Stimulated activated CD8-positive, alpha-beta memory T cell treated with anti-CD3 and anti-CD28 coated beads, Interleukin-4, amount 100 ng/mL, for 48 hours (primary cell): Measurements from ENCODE around the gene MRGPRF.

Experiments used
- DNase-seq: peaks from one replicate; pipeline ENCODE4 v3.0.0-alpha.2; 2020

The MRGPRF gene, protein sequence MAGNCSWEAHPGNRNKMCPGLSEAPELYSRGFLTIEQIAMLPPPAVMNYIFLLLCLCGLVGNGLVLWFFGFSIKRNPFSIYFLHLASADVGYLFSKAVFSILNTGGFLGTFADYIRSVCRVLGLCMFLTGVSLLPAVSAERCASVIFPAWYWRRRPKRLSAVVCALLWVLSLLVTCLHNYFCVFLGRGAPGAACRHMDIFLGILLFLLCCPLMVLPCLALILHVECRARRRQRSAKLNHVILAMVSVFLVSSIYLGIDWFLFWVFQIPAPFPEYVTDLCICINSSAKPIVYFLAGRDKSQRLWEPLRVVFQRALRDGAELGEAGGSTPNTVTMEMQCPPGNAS

GRCh38 chr11:69013009-69013951, at the start of gene MRGPRF:
TSS of gene MRGPRF (minus strand) at chr11:69013246. CDS start at chr11:69009901, 3,345 bp downstream.
- no peak for DNase-seq

DNA sequence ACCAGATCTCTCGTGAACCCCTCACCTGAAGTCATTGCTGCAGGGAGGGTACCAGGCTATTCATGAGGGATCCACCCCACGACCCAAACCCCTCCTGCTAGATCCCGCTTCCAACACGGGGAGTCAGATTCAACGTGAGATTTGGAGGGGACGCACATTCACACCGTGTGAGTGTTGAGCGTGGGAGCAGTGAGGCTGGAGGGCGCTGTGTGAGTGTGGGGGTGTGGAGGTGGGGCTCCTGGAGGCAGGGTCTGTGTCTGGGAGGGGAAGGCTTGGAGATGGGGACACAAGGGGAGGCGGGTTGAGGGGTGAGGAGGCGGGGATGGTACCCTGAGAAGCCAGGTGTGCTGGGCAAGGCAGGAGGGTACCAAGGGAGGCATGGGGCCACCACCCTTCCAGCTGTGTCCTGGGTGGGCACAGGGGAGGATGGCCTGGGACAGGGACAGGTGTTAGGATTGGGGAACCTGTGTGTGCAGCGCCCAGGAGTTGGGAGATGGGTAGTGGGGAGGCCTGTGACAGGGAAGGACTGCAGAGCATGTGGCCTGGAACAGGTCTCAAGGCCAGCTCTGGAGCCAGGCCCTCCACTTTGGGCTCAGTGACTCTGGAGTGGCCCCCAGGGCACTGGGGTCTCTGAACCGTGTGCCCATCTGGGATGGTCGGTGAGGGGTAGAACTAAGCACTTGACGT, 49.3 kb upstream of the MRGPRF start:
- DNase-seq, result no peak

DNA sequence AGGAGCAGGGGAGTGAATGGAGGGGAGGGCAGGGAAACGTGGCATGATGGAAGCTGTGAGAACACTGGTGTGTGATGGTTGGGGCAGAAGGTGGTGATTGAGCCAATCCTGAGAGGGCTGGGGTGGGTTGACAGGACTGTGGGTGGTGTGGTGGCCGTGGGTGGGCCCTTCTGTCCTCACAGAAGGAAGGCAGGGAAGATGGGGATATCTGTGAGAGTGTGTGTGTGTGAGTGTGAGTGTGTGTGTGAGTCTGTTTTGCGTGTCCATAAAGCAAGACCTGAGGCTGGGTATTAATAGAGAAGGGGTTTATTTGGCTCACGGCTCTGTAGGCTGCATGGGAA, 48.6 kb upstream of the MRGPRF start:
- no peak for DNase-seq

DNA sequence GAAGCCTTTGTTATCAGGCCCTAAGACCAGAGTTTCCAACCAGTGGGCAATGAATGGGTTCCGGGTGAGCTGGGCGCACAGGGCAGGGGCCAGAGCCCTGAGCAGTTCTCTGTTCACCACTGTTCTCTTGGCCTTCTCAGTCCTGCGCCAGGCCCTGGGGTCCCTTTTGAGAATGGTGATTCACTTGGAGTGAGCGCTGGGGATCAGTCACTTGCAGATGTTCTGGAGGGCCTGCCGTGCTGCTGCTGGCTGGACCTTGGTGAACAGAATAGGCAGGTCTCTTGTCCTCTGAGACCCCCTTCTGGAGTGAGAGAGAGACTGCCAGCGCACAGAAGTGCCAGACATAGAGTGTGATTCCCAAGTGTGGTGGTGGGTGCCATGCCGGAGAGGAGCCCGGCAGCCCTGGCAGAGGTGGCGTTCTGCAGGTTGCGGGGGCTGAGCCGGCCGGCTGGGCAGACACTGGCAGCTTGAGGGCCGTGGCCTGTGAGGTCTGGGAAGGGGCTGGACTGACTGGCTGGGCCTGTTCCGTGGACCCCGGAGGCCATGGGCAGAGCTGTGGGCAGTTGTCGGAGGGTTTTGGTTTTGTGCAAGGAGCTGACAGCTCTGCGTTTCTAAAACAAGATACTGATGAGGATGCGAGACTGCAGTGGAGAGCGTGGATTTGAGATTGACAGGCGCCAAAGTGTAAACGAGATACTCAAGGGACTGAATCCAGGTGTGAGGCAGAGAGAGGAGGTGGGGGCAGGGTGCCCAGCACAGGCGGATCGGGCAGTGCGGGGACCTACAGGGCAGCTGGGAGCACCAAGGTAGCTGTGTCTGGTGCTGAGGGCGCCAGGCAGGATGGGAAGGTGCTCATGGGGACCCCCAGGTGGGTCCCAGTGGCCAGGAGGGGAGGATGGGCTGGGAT, 48.0 kb upstream of the MRGPRF start:
- DNase-seq, result no peak

- no peak for DNase-seq
These were observed 46.9 kb upstream of the MRGPRF start for GRCh38 chr11:69059985-69060384.

DNA sequence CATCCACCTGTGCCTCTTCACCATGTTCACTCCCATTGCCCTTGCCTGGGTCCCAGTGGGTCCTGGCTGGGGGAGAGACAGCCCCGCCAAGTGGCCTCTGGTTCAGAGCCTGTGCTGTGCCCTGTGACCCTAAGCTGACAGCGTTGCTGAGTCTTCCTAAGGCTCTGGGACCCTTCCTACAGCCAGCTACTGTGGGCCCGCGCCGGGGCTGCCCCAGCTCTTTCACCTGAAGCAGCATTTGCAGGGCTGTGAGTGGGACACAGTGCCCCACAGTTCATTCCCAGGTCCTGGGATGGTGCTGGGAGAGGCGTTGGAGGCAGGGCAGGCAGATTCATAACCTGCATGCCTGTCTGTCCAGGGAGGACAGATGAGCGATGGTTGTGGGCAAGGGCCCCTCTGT, 46.4 kb upstream of the MRGPRF start:
- no peak for DNase-seq

DNA sequence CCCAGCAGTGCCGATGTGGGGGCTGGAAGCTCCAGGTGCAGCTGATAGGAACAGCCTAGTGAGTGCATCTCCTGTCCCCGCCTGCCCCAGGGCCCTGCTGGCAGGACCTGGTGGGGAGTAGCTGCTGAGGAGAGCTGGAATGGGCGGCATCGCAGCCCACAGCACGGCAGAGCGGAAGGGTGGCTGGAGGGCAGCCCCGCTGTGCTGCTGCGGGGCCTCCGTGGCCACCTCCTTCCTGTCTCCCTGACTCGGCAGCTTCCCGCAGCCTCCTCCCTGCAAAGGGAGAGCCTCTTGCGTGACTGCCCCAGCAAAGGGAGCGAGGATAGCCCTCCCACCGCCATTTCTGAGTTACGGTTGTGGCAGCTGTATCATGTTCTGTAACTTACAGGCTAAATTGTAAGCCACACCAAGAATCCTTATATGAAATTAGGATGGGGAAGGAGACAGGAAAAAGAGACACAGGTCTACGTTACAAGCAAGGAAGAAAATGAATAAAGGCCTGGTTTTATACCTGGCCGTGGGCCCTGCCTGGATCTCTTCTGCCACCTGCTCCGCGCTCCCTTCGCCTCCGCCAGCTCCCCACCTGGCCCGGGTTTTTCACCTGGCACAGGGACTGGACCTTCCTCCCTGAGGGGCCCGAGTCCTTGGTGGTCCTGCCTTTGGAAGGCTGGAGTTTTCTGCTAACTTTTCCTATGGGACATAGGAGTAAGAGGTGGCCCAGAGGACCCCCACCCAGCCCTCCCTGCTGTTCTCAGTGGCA, 45.6 kb upstream of the MRGPRF start:
- DNase-seq, result no peak

GRCh38 chr11:69057801-69058200, 44.8 kb upstream of the MRGPRF start:
- no peak for DNase-seq

DNA sequence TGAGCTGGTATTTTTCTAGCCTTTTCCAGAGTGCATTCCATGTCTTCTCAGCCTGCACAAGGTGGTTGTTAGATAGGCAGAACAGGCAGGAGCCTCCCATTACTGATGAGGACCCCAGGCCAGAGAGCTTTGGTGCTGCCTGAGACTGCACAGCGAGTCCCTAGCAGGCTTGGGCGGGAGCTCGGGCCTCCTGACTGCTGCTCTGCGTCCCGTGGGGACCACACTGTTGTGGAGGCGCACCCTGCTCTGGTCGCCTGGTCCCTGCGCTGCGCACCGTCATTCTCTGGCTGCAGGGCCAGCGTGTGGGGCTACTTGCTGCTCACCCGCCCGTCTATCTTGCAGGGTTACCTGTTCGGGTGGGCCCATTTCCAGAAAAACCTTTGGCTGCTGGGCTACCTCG, 44.2 kb upstream of the MRGPRF start:
- no peak for DNase-seq

DNA sequence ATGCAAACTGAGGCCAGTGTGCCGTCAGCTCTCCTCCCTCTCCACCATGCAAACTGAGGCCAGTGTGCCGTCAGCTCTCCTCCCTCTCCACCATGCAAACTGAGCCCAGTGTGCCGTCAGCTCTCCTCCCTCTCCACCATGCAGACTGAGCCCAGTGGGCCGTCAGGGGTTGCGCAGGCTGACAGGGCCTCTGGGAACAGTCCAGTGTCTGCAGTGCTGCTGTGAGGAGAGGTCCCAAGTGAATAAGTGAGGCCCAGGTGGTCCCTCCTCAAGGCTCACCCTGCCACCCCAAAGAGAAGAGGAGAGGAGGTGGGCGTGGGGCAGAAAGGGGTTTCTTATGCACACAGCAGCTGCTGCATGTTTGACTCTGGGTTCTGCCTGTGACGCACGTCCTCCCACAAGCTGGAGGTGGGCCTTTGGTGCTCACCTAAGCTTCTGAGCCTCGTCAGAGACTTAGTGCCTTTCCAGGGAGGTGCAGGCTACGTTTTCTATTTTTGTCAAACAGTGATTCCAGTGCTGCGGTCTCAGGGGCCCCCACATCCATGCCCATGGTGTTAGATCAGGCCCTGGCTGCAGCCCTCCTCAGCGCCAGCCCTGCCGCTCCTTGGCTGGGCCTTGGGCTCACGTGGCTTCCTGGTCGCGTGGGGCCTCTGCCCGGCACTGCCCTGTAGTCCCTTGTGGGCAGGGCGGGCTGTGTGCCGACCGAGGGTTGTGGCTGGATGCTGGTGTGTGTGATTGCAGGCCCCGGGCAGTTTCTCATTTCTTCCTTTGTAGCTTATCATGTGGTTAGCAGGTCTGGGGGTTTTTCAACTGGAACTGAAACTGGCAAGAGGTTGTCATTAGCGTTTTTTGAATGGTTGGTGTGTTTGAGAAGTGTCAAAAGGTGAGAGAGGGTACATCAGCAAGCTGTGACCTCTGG, 42.8 kb upstream of the MRGPRF start:
- DNase-seq, result peak; percentile 59

- no peak for DNase-seq
These were observed 42.2 kb upstream of the MRGPRF start for GRCh38 chr11:69055212-69055586.

- no peak for DNase-seq
These were observed 41.6 kb upstream of the MRGPRF start for GRCh38 chr11:69054397-69055211.

GRCh38 chr11:69053546-69054396, 40.7 kb upstream of the MRGPRF start:
- DNase-seq, result no peak

DNA sequence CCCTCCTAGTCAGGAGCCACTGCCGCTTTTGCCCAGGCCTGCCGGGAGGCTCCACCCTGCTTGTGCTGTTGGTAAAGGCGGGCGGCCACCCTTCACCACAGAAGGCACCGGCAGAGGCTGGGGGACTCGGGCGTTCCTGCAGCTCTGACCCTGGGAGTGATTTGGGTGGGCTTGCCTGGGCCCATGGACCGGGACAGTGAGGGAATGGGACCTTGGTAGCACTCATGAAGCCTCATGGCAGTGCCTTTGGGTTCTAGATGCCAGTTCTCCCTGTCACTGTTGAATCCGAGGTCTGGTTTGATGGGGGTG, 40.1 kb upstream of the MRGPRF start:
- DNase-seq, result no peak

DNA sequence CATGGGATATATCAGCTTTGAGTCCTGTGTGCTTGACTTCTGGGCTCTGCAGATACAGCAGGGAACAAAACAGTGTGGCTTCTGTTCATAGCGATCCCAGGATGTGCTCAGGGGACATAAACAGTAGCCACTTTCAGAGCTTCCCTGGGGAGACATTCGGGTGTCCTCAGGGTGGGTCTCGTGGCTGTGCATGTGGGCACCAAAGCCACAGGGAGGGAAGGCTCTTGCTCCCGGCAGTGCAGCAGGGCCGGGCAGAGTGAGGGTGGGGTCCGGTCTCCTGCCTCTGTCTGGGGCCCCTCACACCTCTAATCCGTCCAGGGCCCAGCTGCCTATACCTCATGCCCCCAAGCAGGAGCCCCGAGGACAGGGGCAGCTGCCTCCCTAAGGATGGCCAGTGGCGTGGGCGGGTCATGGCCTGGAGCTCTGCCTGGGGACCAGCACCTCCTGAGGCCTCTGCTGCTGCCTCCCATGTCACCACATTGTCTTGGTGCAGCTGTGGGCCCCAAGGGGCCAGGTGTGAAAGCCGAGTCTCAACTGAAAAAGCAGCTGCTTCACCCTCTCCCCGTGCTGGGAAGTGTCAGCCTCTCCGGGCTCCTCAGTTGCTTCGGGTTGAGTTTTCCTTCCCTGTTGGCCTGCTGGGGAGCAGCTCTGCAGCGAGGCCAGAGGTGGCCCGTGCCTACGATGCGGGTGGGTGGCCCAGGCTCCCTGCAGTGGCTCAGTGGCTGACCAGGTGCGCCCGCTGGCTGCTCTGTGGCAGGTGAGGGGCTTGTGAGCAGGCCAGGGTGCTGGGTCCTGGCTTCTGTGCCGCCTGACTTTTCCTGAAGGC, 39.5 kb upstream of the MRGPRF start:
- DNase-seq, result no peak

- no peak for DNase-seq
These were observed 38.6 kb upstream of the MRGPRF start for GRCh38 chr11:69051381-69052342.
